A549 treated with AZD9567 at 1 μM for 4 hours (cell line): ENCODE measurements around the gene SAMD5. TPM values are rescaled to one million over a fixed set of nuclear protein-coding genes. Genes with fewer than 3 reads are reported as not detected.

Experiments
- total RNA-seq: library from RNA; stranded (reverse); fragments of 200-300 nt; extraction: Qiagen RNA extraction; gene quantifications from 5 replicates; pipeline ENCODE4 v1.2.3, GENCODE V29; 2022; ENCODE audit not compliant: insufficient read depth

SAMD5 gene
- 0.48 to 1.4 TPM (median 0.52 TPM) in 5 replicates for total RNA-seq

GRCh38 chr6:147508042-147508865 is at the start of gene SAMD5:
Gene SAMD5 (plus strand): TSS chr6:147508690. CDS start chr6:147508929, 239 bp downstream.

